ENCODE results near the gene NEURL1.

DNA sequence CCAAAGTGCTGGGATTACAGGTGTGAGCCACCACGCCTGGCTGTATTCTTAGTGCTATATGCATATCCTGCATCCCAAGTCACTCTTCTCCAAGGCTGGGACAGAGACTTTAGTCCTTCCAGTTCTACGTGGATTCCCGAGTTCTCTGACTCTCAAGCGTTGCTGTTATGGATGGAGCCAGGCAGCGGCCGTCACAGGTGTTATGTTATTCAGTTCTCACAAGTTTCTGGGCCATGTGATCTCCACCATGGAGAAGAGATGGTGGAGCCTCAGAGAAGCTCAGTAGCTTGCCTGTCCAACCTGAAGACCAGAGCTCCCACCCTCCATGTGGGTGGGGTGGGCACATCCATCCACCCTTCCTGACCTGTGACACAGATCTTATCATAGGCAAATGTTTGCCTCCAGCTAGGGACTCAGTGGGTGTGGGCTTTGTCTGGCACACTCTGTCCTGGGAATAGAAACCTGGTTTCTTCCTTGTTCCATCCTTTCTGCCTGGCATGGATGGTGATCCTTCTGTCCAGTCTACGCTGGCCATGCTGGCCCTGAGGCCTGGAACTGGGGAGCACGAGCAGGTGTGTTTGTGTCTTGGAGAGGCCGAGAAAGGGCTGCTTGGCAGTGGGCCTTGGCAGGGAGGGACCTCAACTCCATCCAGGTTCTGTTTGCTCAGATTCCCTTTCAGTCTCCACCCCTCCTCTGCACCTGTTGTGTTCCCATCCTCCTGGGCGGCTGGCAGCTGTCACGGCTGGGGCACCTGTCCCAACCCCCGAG is 55.3 kb downstream of the NEURL1 start:
- TF ChIP-seq, protein P1, sequence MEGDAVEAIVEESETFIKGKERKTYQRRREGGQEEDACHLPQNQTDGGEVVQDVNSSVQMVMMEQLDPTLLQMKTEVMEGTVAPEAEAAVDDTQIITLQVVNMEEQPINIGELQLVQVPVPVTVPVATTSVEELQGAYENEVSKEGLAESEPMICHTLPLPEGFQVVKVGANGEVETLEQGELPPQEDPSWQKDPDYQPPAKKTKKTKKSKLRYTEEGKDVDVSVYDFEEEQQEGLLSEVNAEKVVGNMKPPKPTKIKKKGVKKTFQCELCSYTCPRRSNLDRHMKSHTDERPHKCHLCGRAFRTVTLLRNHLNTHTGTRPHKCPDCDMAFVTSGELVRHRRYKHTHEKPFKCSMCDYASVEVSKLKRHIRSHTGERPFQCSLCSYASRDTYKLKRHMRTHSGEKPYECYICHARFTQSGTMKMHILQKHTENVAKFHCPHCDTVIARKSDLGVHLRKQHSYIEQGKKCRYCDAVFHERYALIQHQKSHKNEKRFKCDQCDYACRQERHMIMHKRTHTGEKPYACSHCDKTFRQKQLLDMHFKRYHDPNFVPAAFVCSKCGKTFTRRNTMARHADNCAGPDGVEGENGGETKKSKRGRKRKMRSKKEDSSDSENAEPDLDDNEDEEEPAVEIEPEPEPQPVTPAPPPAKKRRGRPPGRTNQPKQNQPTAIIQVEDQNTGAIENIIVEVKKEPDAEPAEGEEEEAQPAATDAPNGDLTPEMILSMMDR (IDR thresholded peaks at IDR 0.05), result no peak
- no peak for TF ChIP-seq POLR2A (IDR thresholded peaks at IDR 0.05)
- no peak for TF ChIP-seq EP300 (IDR thresholded peaks at IDR 0.05)

Measured in stomach (tissue), 4 donors.